ENCODE data around the gene FASN.

The FASN gene

GRCh38 chr17:82072827-82073226, 25.2 kb downstream of the FASN start:
- DNase-seq = no peak

GRCh38 chr17:82070611-82071010, 27.4 kb downstream of the FASN start:
- DNase-seq = no peak

DNA sequence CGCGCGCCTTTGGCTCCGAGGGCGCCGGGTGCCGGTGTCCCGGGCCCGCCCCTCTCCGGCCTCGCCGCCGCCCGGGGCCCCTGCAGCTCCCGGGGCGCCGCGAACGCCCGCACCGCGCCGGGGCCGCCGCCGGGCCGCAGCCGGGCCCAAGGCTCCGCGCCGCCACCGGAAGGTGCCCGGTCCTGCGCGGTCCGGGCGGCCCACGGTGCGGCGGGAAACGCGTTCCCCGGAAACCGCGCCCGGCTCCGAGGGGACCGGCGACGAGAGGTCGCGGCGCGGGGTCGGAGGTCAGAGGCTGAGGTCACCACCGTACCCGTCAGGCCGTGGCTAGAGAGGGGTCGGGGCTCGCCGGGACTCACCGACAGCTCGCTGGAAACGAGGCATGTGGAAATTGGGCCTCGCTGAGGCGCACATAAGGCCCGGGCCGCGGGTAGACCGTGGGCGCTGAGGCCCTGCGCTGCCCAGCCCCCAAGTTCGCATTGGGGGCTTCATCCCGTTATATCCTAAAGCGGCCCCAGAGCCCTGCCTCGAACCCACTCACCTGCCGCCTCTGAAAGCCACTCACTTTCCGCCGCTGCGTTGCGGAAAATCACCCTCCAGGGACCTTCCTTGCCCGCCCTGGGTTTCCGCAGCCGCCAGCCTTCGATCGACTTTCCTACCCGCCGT, 32.3 kb downstream of the FASN start, which contains the start of gene DUS1L:
TSS of gene DUS1L (minus strand) at position 167 of the 666 bp plus-strand sequence. CDS start 745 bp downstream, outside the sequence.
- DNase-seq = peak; percentile 60

DNA sequence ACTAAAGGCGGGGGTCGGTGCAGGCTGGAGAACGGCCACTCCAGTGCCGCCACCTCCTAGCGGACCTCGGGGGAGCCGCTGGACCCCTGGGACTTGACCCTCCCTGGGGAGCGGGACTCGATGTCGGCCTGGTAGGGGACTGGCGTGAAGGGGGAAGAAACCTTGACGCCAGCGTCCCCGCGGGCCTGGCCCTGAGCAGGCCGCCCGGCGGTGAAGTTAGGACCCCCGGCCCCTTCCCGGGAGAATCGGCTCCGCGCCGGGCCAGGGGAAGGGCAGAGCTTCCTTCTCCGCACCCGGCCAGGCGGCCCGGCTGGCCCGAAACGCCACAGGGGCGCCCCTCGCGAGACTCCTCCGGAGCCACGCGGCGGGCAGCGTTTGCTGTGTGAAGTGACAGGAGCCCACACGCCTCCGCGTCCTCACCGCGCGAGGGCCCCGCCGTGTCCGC, 32.8 kb downstream of the FASN start:
- DNase-seq = no peak

DNA sequence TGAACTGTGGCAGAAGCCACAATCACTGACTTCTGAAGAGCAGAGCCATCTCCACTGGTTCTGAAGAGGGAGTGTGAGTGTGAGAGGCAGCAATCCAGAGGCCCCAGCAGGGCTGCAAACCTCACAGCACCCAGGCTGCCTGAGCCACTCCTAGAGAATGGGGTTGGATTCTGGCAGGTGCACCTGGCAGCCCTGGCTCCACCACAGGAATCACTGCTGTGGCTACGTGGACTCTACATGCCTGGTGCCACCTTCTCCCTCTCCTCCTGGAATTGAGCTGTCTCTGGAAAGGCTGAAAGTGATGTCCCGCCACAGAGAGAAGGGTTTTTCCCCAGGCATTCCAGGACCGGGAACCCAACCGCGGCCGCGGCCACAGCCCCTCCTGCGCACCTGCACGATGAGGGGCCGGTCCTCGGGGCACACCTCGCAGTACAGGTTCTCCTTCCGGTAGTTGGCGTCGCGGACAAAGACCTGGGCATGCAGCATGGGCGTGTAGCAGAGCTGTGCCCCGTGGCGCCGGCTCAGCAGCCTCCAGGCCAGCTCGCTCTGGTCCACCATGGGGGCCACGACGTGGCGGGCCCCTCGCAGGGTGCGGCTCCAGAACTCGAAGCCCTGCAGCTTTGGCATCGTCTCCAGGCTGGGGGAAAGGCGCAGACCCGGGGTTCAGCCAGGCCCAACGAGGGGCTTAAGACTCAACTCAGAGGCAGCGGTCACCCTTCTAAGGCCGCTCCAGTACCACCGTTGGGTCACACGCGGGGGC, 33.4 kb downstream of the FASN start:
- DNase-seq = no peak

DNA sequence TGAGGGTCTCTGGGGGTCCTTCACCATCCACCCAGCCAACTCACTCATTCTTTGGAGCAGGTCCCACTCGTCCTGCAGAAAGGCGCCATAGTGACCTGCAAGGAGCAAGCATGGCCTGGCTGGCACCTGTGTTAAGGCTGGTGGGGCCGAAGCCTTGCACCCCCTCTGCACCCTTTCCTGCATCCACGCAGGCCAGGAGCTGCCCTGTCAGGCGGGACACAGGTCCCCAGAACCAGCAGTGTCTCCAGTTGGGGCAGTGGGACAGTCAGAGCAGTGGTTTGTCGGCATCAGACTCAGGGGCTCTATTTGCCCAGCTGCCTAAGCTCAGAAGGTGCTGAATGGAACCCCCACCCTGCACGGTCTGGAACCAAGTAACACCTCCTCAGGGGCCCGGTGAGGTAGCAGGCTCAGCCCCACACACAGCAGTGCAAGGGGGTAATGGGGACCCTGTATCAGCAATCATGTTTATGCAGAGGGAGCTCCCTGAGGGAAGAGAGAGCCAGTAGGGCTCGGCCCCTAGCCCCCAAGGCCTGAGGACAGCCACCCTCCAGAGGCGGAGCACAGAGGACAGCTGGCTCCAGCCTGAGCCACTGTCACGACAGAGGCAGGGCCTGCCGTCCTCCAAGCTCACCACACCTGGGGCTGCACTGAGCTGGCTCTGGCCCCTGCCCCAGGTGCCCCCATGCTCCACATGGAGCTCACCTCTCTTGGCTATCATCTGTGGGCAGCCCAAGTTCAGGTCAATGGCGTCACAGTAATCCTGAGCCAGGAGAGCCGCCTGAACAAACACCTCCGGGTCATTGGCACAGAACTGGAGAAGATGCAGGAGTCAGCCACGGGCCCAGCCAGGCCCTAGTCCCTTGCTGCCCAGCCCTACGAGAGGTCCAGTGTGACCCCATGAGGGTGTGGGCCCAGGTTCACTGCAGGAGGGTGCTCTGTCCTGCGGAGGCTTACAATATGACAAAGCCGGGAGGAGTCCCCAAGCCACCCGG, 34.3 kb downstream of the FASN start:
- DNase-seq = no peak

GRCh38 chr17:82062984-82063368, 35.1 kb downstream of the FASN start:
- DNase-seq = no peak

- no peak for DNase-seq
Measured at GRCh38 chr17:82062076-82062983, 35.7 kb downstream of the FASN start.

GRCh38 chr17:82061047-82061925, 36.8 kb downstream of the FASN start:
- no peak for DNase-seq

GRCh38 chr17:82060614-82061013, 37.4 kb downstream of the FASN start:
- no peak for DNase-seq

DNA sequence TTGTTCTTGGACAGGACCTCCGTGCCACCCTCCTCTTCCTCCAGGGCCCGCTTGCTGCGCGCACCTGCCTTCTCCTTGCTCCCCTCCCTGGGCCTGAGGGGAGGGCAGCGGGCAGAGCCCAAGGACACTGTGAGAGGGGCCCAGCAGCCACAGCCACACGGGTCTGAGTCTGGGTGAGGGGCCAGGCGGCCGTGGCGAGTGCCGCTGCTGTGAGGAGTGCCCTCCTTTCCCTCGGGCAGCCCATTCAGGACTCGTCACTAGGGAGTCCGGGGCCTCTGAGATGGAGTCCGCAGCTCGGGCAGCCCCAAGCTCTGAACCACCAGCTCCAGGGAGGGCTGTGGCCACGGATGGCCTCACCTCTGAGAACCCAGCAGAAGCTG, 38.0 kb downstream of the FASN start:
- no peak for DNase-seq

- DNase-seq = no peak
Measured at GRCh38 chr17:82059272-82060000, 38.6 kb downstream of the FASN start.

GRCh38 chr17:82058855-82059249, 39.2 kb downstream of the FASN start:
- no peak for DNase-seq

DNA sequence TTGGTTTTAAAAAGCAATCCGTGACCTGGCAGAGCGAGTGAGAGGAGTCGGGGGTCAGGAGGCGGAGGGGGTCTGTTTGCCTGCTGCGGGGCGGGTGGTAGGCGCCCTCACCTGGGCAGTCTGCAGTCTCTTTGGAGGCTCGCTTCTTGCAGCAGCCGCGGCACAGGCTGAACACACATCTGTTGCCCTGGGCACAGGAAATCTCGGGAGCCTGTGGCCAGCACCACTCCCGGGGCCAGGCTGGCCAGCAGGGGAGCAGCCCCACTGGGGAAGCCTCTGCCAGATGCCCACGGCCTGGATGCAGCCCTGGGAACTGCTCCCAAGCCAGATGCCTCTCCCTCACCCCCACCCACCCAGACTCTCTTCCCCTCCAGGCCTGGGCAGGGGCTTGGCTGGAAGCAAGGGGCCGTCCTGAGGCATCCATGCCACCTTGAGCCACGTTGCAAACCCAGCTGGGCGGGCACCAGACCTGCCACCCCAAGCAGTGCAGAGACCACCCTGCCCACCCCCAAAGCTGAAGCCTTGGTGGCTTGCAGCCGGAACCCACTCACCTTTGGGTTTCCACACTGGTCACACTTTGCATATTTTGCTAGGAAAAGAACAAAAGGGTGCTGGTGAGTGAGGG, 39.7 kb downstream of the FASN start:
- DNase-seq = no peak

DNA sequence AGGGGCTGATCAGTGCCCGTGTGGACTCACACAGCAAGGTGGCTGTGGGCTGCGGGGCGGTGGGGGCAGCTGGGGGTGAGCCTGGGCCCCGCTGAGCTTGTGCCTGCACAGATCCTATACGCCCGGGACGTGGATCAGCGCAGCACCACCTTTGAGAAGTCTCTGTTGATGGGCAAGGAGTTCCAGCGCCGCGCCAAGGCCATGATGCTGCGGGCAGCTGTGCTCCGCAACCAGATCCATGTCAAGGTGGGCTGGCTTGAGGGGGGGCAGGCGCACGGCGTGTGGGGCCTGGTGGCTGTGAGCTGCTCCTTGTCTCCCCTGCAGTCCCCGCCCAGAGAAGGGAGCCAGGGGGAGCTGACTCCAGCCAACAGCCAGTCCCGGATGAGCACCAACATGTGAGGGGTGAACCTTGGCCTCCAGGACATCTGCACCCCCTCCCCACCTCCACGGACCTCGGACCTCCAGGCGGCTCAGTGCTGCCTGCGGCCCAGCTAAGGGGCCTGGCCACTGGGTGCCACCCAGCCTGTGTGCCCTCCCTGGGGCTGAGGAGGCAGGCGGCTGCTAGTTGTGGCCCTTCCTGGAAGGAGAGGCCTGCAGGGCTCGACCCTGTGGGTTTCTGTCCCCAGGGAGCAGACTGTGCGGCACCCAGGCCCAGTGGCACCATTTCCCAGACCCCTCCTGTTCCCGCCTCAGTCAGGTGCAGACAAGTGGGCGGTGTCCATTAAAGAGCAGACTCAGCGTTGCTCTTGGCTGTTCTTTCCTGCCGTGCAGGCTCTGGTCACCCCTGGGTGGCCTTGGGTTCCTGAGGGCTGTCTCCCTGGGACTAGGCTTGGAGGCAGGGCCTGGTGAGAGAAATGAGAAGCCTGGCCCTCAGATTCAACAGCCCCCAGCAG, 41.1 kb downstream of the FASN start:
- no peak for DNase-seq

- no peak for DNase-seq
Measured at GRCh38 chr17:82055965-82056728, 41.9 kb downstream of the FASN start.

- DNase-seq = no peak
Measured at GRCh38 chr17:82055023-82055964, 42.7 kb downstream of the FASN start.
